Measurements from ENCODE around the gene GALK2.

GALK2 gene

DNA sequence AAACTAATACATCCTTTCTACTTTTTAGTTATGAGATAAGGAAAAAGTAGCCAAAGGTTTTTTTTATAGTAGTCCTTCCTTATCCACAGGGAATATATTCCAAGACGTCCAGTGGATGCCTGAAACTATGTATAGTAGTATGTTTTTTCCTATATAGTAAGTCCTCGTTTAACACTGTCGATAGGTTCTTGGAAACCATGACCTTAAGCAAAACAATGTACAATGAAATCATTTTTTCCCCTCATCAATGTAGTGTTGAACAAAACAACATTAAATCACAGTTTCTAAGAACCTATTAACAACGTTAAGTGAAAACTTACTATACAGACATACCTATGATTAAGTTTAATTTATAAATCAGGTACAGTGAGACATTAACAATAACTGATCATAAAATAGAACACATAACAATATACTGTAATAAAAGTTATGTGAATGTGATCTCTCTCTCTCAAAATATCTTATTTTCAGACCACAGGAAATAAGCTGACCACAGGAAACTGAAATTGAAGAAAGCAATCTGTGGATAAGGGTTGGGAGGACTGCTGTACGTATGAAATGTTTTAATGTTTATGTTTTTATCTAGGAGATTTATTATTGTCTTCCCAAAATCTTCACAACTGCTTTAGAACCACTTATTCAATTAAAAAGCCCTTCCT lies 35.2 kb upstream of the GALK2 start:
- CTCF ChIA-PET: no interaction called here

DNA sequence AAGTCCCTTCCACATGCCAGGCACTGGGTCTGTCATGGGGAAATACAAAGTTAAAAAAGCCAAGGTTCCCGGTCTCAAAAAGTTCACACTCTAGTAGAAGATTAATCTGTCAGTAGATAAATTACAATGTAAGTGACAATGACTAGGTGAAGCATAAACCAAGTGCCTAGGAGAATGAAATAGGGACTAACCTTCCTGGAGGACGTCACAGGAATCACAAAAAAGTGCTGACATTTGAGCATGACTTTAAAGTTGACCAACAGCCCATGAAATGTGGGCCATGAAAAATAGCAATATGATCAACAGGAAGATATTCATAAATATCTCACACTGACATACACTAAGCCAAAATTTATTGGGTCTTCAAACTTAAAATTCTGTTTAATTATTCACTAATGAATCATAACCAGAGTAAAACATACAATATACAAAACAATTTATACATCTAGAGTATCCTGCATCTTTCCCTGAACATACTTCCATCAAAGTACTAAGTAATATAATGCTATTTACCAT lies 34.6 kb upstream of the GALK2 start:
- CTCF ChIA-PET: no interaction called here
- TF ChIP-seq ZXDB (tag by site-specific recombination; IDR thresholded peaks at IDR 0.05) (no peak), ZNF19 (tag by site-specific recombination; IDR thresholded peaks at IDR 0.05; ENCODE audit: low read depth) (no peak), ZNF175 (tag by site-specific recombination; IDR thresholded peaks at IDR 0.05) (no peak), ZNF544 (tag by site-specific recombination; IDR thresholded peaks at IDR 0.05) (no peak), ZNF600 (tag by site-specific recombination; IDR thresholded peaks at IDR 0.05) (no peak), KLF1 (tag by site-specific recombination; IDR thresholded peaks at IDR 0.05) (no peak), ZNF626 (tag by site-specific recombination; IDR thresholded peaks at IDR 0.05) (no peak)
- TF ChIP-seq, protein P1, sequence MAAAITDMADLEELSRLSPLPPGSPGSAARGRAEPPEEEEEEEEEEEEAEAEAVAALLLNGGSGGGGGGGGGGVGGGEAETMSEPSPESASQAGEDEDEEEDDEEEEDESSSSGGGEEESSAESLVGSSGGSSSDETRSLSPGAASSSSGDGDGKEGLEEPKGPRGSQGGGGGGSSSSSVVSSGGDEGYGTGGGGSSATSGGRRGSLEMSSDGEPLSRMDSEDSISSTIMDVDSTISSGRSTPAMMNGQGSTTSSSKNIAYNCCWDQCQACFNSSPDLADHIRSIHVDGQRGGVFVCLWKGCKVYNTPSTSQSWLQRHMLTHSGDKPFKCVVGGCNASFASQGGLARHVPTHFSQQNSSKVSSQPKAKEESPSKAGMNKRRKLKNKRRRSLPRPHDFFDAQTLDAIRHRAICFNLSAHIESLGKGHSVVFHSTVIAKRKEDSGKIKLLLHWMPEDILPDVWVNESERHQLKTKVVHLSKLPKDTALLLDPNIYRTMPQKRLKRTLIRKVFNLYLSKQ (tag by site-specific recombination; IDR thresholded peaks at IDR 0.05; ENCODE audit: borderline replicate concordance): no peak
- TF ChIP-seq, protein P2, sequence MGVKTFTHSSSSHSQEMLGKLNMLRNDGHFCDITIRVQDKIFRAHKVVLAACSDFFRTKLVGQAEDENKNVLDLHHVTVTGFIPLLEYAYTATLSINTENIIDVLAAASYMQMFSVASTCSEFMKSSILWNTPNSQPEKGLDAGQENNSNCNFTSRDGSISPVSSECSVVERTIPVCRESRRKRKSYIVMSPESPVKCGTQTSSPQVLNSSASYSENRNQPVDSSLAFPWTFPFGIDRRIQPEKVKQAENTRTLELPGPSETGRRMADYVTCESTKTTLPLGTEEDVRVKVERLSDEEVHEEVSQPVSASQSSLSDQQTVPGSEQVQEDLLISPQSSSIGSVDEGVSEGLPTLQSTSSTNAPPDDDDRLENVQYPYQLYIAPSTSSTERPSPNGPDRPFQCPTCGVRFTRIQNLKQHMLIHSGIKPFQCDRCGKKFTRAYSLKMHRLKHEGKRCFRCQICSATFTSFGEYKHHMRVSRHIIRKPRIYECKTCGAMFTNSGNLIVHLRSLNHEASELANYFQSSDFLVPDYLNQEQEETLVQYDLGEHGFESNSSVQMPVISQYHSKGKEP (tag by site-specific recombination; IDR thresholded peaks at IDR 0.05): no peak
- TF ChIP-seq, protein P3, sequence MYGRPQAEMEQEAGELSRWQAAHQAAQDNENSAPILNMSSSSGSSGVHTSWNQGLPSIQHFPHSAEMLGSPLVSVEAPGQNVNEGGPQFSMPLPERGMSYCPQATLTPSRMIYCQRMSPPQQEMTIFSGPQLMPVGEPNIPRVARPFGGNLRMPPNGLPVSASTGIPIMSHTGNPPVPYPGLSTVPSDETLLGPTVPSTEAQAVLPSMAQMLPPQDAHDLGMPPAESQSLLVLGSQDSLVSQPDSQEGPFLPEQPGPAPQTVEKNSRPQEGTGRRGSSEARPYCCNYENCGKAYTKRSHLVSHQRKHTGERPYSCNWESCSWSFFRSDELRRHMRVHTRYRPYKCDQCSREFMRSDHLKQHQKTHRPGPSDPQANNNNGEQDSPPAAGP (tag by site-specific recombination; IDR thresholded peaks at IDR 0.05): no peak
- TF ChIP-seq, protein P4, sequence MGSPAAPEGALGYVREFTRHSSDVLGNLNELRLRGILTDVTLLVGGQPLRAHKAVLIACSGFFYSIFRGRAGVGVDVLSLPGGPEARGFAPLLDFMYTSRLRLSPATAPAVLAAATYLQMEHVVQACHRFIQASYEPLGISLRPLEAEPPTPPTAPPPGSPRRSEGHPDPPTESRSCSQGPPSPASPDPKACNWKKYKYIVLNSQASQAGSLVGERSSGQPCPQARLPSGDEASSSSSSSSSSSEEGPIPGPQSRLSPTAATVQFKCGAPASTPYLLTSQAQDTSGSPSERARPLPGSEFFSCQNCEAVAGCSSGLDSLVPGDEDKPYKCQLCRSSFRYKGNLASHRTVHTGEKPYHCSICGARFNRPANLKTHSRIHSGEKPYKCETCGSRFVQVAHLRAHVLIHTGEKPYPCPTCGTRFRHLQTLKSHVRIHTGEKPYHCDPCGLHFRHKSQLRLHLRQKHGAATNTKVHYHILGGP (tag by site-specific recombination; IDR thresholded peaks at IDR 0.05): no peak
- peaks cover 36 to 79% of the 10 kb centered on the region in 2 experiments for H3K36me3 ChIP-seq (ENCODE audit: control insufficient read depth in 2 of 2, insufficient read depth in 1 of 2, low read length in 2 of 2)
- no peak overlapping the region for H3K4me3 ChIP-seq (ENCODE audit: low read depth, low read length)
- no peaks in the 10 kb centered on the region for H3K4me1 ChIP-seq (ENCODE audit: control insufficient read depth, insufficient read depth, low read length)
- H3K9me3 ChIP-seq (ENCODE audit: control insufficient read depth, insufficient read depth, low read depth, low read length): no peaks in the 10 kb centered on the region
- POLR2A ChIA-PET: no interaction called here
- no peak overlapping the region for H3K27ac ChIP-seq (ENCODE audit: extremely low read depth, low read depth, low read length)

More for the DNA sequence above, 35.2 kb upstream of the GALK2 start:
- H3K4me3 ChIP-seq (ENCODE audit: low read depth, low read length): no peak overlapping the region
- no peaks in the 10 kb centered on the region for H3K9me3 ChIP-seq (ENCODE audit: control insufficient read depth, insufficient read depth, low read depth, low read length)
- no peaks in the 10 kb centered on the region for H3K4me1 ChIP-seq (ENCODE audit: control insufficient read depth, insufficient read depth, low read length)
- no peak overlapping the region for H3K27ac ChIP-seq (ENCODE audit: extremely low read depth, low read depth, low read length)
- peaks cover 40 to 80% of the 10 kb centered on the region in 2 experiments for H3K36me3 ChIP-seq (ENCODE audit: control insufficient read depth in 2 of 2, insufficient read depth in 1 of 2, low read length in 2 of 2)
- TF ChIP-seq, protein P3 (tag by site-specific recombination; IDR thresholded peaks at IDR 0.05): no peak
- no peak for TF ChIP-seq ZNF146 (tag by site-specific recombination; IDR thresholded peaks at IDR 0.05)
- TF ChIP-seq ZFHX2 (tag by site-specific recombination; conservative IDR thresholded peaks at IDR 0.05): no peak
- TF ChIP-seq KLF1 (tag by site-specific recombination; IDR thresholded peaks at IDR 0.05): no peak
- TF ChIP-seq, protein P5, sequence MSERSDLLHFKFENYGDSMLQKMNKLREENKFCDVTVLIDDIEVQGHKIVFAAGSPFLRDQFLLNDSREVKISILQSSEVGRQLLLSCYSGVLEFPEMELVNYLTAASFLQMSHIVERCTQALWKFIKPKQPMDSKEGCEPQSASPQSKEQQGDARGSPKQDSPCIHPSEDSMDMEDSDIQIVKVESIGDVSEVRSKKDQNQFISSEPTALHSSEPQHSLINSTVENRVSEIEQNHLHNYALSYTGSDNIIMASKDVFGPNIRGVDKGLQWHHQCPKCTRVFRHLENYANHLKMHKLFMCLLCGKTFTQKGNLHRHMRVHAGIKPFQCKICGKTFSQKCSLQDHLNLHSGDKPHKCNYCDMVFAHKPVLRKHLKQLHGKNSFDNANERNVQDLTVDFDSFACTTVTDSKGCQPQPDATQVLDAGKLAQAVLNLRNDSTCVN (tag by site-specific recombination; optimal IDR thresholded peaks at IDR 0.05): no peak
- TF ChIP-seq, protein P4 (tag by site-specific recombination; IDR thresholded peaks at IDR 0.05): no peak
- no peak for TF ChIP-seq EGR2 (tag by site-specific recombination; IDR thresholded peaks at IDR 0.05; ENCODE audit: low read depth)
- TF ChIP-seq, protein P6, sequence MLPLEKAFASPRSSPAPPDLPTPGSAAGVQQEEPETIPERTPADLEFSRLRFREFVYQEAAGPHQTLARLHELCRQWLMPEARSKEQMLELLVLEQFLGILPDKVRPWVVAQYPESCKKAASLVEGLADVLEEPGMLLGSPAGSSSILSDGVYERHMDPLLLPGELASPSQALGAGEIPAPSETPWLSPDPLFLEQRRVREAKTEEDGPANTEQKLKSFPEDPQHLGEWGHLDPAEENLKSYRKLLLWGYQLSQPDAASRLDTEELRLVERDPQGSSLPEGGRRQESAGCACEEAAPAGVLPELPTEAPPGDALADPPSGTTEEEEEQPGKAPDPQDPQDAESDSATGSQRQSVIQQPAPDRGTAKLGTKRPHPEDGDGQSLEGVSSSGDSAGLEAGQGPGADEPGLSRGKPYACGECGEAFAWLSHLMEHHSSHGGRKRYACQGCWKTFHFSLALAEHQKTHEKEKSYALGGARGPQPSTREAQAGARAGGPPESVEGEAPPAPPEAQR (tag by site-specific recombination; IDR thresholded peaks at IDR 0.05): no peak
- TF ChIP-seq SCRT1 (tag by site-specific recombination; IDR thresholded peaks at IDR 0.05; ENCODE audit: borderline replicate concordance): no peak
- TF ChIP-seq ZNF626 (tag by site-specific recombination; IDR thresholded peaks at IDR 0.05): no peak
- TF ChIP-seq ZNF701 (tag by site-specific recombination; IDR thresholded peaks at IDR 0.05): no peak
- no peak for TF ChIP-seq ZNF785 (tag by site-specific recombination; IDR thresholded peaks at IDR 0.05)
- no peak for TF ChIP-seq ZBTB17 (tag by site-specific recombination; IDR thresholded peaks at IDR 0.05)
- no peak for TF ChIP-seq ZBTB20 (tag by site-specific recombination; IDR thresholded peaks at IDR 0.05)
- TF ChIP-seq KLF9 (tag by site-specific recombination; IDR thresholded peaks at IDR 0.05; ENCODE audit: low read depth): no peak
- POLR2A ChIA-PET: no interaction called here

All from HEK293 (cell line).